Measurements from ENCODE around the gene CORO2A. TPM values are rescaled to one million over a fixed set of nuclear protein-coding genes. Genes with fewer than 3 reads are reported as not detected.

CORO2A gene
- total RNA-seq, 4 donors from 2014 or later = 0.42 to 2.7 (median 1.9) TPM

DNA sequence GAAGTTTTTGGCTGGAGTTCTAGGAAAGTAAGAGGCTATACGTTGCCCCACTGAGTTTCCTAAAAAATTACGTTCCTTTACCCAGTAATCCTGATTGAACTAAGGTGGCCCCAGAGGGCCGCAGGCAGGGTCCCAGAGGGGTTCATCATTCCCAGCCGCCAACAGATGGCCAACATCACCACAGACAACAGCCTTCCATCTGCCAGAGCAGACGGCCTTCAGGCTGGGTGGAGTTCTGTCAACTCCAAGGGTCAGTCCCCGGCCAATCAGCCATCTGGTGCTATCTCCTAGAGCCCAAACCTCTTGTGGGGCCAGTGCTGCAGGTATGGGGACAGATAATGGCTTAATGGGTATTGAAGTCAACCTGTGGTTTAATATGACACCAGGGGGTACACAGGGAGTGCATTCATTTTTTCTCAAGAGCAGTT lies 32.6 kb upstream of the CORO2A start:
- peaks cover 0 to 3% (median 0%) of the 10 kb centered on the region in 4 donors for H3K4me1 ChIP-seq
- no peak overlapping the region for H3K4me3 ChIP-seq
- WGBS = 78% methylated on average over 6 of the region's 6 CpGs
- H3K9me3 ChIP-seq = no peaks in the 10 kb centered on the region
- no peak for TF ChIP-seq POLR2A (IDR thresholded peaks at IDR 0.05; ENCODE audit: low read depth)
- TF ChIP-seq CTCF (IDR thresholded peaks at IDR 0.05) = no peak
- TF ChIP-seq POLR2AphosphoS5 (IDR thresholded peaks at IDR 0.05) = no peak
- TF ChIP-seq EP300 (IDR thresholded peaks at IDR 0.05) = no peak
- no peak overlapping the region for H3K27ac ChIP-seq (replicated peaks in 1 of 4)
- H3K27me3 ChIP-seq = no peaks in the 10 kb centered on the region
- no peak for DNase-seq (ENCODE audit: extremely low spot score)
- intact Hi-C loops (cut with DNase I) = no loop called here
- peaks cover 19 to 67% (median 62%) of the 10 kb centered on the region in 4 donors for H3K36me3 ChIP-seq

DNA sequence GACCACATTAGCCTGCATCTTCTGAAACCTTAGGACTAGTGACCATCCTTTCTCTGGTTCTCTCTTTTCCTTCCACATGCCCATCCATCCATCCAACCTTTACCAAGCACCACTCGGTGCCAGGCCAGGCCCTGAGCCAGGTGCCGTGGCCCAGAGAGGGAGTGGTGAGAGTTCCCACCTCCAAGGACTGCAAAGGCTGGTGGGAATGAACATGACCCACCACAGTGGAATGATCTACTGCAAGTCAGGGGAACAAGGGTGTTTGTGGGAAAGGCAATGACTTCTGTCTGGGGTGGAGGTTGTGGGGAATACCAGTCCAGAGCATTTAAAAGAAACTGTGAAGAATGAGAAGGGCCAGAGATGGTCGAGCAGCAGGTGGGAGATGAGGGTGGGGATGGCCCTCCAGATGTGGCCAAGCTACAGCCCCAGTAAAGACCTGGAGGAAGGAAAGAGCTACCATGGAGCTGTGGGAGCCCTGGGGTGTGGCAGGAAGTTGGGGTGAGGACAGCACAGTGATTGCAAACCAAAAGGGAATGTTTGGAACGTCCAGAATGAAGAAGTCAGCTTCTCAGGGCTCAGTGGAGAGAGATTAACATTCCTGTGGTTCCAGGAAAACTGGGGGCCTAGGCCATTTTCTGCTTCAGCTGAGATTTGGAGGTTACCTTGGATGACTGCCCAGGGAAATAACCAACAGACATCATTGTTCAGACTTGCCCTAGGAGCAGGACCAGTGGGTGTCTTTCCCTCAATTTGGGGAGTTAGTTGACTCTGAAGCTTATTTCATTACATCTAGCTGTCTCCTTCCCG lies 30.7 kb upstream of the CORO2A start:
- H3K4me1 ChIP-seq = peaks cover 0 to 3% (median 0%) of the 10 kb centered on the region in 4 donors
- no peak overlapping the region for H3K27ac ChIP-seq (replicated peaks in 1 of 4)
- no peak for DNase-seq (ENCODE audit: extremely low spot score)
- peaks cover 20 to 66% (median 61%) of the 10 kb centered on the region in 4 donors for H3K36me3 ChIP-seq
- no peaks in the 10 kb centered on the region for H3K9me3 ChIP-seq
- intact Hi-C loops (cut with DNase I) = no loop called here
- TF ChIP-seq EP300 (IDR thresholded peaks at IDR 0.05) (no peak), POLR2A (IDR thresholded peaks at IDR 0.05; ENCODE audit: low read depth) (no peak), POLR2AphosphoS5 (IDR thresholded peaks at IDR 0.05) (no peak), CTCF (IDR thresholded peaks at IDR 0.05) (no peak)
- WGBS = 68% methylated on average over 5 of the region's 5 CpGs
- H3K27me3 ChIP-seq = no peaks in the 10 kb centered on the region
- H3K4me3 ChIP-seq = no peak overlapping the region

- Histone ChIP-seq H3K9me3 (no peaks in the 10 kb centered on the region), H3K4me1 (peaks cover 0 to 3% (median 0%) of the 10 kb centered on the region in 4 donors), H3K27me3 (no peaks in the 10 kb centered on the region), H3K4me3 (no peak overlapping the region), H3K27ac (replicated peaks in 1 of 4) (no peak overlapping the region), H3K36me3 (peaks cover 20 to 62% (median 58%) of the 10 kb centered on the region in 4 donors)
- WGBS = 94% methylated on average over 20 of the region's 21 CpGs
- intact Hi-C loops (cut with DNase I) = no loop called here
- DNase-seq (ENCODE audit: extremely low spot score) = no peak
- TF ChIP-seq EP300 (IDR thresholded peaks at IDR 0.05) (no peak), CTCF (IDR thresholded peaks at IDR 0.05) (no peak), POLR2AphosphoS5 (IDR thresholded peaks at IDR 0.05) (no peak), POLR2A (IDR thresholded peaks at IDR 0.05; ENCODE audit: low read depth) (no peak)
Measured at GRCh38 chr9:98220911-98221310, 28.5 kb upstream of the CORO2A start.

- TF ChIP-seq POLR2A (IDR thresholded peaks at IDR 0.05; ENCODE audit: low read depth) = no peak
- DNase-seq (ENCODE audit: extremely low spot score) = no peak
- H3K36me3 ChIP-seq = peaks cover 20 to 58% (median 51%) of the 10 kb centered on the region in 4 donors
- H3K27me3 ChIP-seq = no peaks in the 10 kb centered on the region
- peaks cover 0 to 3% (median 0%) of the 10 kb centered on the region in 4 donors for H3K4me1 ChIP-seq
- no peak overlapping the region for H3K4me3 ChIP-seq
- intact Hi-C loops (cut with DNase I) = no loop called here
- no peaks in the 10 kb centered on the region for H3K9me3 ChIP-seq
- 86% methylated on average over 6 of the region's 11 CpGs for WGBS
- H3K27ac ChIP-seq (replicated peaks in 1 of 4) = no peak overlapping the region
Measured at GRCh38 chr9:98219794-98220370, 27.4 kb upstream of the CORO2A start.

- WGBS = 93% methylated on average over 7 of the region's 7 CpGs
- DNase-seq (ENCODE audit: extremely low spot score) = no peak
- Histone ChIP-seq H3K27ac (replicated peaks in 1 of 4) (no peak overlapping the region), H3K4me3 (no peak overlapping the region), H3K27me3 (no peaks in the 10 kb centered on the region), H3K4me1 (peaks cover 0 to 3% (median 0%) of the 10 kb centered on the region in 4 donors), H3K9me3 (no peaks in the 10 kb centered on the region), H3K36me3 (peaks cover 20 to 58% (median 54%) of the 10 kb centered on the region in 4 donors)
- TF ChIP-seq EP300 (IDR thresholded peaks at IDR 0.05) (no peak), POLR2AphosphoS5 (IDR thresholded peaks at IDR 0.05) (no peak), POLR2A (IDR thresholded peaks at IDR 0.05; ENCODE audit: low read depth) (no peak), CTCF (IDR thresholded peaks at IDR 0.05) (no peak)
- intact Hi-C loops (cut with DNase I) = no loop called here
Measured at GRCh38 chr9:98219364-98219716, 26.9 kb upstream of the CORO2A start.

Measured in esophagus muscularis mucosa (tissue), 4 donors.